ENCODE results near the gene MS4A15. TPM values are rescaled to one million over a fixed set of nuclear protein-coding genes. Genes with fewer than 3 reads are reported as not detected.

Gene MS4A15
- total and polyA plus RNA-seq, 10 donors, result not detected

DNA sequence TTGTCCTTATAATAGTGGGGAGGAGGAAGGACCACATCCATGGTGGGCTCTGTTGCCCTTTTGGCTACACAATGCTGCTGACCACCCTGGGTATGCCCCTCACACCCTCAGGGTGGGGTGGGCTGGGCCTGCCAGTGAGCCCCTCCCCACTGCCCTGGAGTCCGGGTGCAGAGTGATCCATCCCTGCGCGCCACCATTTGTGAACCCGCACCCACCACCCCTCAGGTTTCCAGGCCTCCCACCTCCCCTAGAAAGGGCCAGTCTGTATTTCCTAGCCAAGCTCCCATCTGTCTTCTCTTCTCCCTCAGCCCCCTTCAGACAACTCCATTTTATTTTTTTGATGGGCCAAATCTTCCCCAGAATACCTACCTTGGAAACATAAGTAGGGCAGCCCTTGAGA, 53.5 kb downstream of the MS4A15 start:
- Histone ChIP-seq H3K27ac (no peak overlapping the region), H3K9me3 (no peaks in the 10 kb centered on the region), H3K4me3 (no peak overlapping the region), H3K27me3 (replicated peaks in 1 of 7) (peaks cover 0 to 18% (median 0%) of the 10 kb centered on the region in 7 donors), H3K4me1 (peaks cover 0 to 7% (median 0%) of the 10 kb centered on the region in 6 donors), H3K36me3 (no peaks in the 10 kb centered on the region)
- intact Hi-C loops (cut with DNase I; ENCODE audit: low total_unique reads), result no loop called here
- DNase-seq, result no peak
- WGBS, 5 donors, result 93 to 100% (median 95%) methylated on average over 4 of the region's 4 CpGs
- TF ChIP-seq POLR2A (IDR thresholded peaks at IDR 0.05) (no peak), POLR2AphosphoS5 (IDR thresholded peaks at IDR 0.05) (no peak)
- TF ChIP-seq, protein P1, sequence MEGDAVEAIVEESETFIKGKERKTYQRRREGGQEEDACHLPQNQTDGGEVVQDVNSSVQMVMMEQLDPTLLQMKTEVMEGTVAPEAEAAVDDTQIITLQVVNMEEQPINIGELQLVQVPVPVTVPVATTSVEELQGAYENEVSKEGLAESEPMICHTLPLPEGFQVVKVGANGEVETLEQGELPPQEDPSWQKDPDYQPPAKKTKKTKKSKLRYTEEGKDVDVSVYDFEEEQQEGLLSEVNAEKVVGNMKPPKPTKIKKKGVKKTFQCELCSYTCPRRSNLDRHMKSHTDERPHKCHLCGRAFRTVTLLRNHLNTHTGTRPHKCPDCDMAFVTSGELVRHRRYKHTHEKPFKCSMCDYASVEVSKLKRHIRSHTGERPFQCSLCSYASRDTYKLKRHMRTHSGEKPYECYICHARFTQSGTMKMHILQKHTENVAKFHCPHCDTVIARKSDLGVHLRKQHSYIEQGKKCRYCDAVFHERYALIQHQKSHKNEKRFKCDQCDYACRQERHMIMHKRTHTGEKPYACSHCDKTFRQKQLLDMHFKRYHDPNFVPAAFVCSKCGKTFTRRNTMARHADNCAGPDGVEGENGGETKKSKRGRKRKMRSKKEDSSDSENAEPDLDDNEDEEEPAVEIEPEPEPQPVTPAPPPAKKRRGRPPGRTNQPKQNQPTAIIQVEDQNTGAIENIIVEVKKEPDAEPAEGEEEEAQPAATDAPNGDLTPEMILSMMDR (IDR thresholded peaks at IDR 0.05 in 8 of 11, conservative IDR thresholded peaks at IDR 0.05 in 3 of 11), result no peak

DNA sequence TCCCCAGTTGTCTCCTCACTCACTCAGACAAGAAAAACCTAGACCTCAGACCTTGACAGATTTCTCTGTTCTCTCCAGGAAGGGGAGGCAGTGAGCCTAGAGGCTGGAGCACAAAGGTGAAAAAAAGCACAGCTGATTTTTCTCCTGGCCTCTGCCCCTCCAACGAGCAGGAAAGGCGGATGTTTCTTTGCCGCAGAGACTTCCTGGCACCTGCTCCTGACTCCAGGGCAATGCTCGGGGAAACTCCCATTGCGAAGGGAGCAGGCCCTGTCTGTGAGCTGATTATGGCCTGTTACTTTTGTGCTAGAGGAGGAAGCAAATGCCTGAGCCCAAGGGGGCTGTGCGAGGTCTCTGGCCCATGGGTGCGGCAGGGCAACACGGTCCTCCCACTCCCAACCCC, 53.9 kb downstream of the MS4A15 start:
- Histone ChIP-seq H3K4me3 (no peak overlapping the region), H3K27me3 (replicated peaks in 1 of 7) (peaks cover 0 to 18% (median 0%) of the 10 kb centered on the region in 7 donors), H3K9me3 (no peaks in the 10 kb centered on the region), H3K4me1 (peaks cover 0 to 7% (median 0%) of the 10 kb centered on the region in 6 donors), H3K27ac (no peak overlapping the region), H3K36me3 (no peaks in the 10 kb centered on the region)
- TF ChIP-seq, protein P1 (IDR thresholded peaks at IDR 0.05 in 8 of 11, conservative IDR thresholded peaks at IDR 0.05 in 3 of 11), result no peak
- TF ChIP-seq POLR2A (IDR thresholded peaks at IDR 0.05) (no peak), POLR2AphosphoS5 (IDR thresholded peaks at IDR 0.05) (no peak)
- intact Hi-C loops (cut with DNase I; ENCODE audit: low total_unique reads), result no loop called here
- WGBS, 5 donors, result 12 to 23% (median 18%) methylated on average over 8 of the region's 8 CpGs
- no peak for DNase-seq

DNA sequence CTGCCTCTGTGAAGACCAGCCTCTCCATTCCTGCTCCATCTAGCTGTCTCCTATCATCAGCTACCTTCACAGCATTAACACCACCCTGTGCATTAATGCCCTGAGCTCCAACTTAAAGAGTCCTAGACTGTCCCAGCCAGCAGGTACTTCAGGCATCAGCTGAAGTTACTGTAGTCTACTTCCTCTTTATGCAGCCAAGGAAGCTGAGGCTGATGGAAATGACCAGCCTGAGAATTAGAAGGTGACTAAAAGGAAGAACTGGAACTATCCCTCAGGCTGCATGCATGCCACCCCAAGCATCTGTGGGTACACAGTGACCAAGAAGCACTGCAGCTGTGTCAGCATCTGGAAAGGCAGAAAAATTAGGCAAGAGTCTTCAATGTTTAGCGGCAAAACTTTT, 56.7 kb downstream of the MS4A15 start:
- H3K27me3 ChIP-seq (replicated peaks in 1 of 7), result peaks cover 0 to 18% (median 0%) of the 10 kb centered on the region in 7 donors
- no peak for DNase-seq
- no peaks in the 10 kb centered on the region for H3K36me3 ChIP-seq
- H3K4me1 ChIP-seq, result peaks cover 0 to 7% (median 0%) of the 10 kb centered on the region in 6 donors
- 85 to 93% (median 89%) methylated on average over 1 of the region's 1 CpG for WGBS, 5 donors
- no peak overlapping the region for H3K4me3 ChIP-seq
- intact Hi-C loops (cut with DNase I; ENCODE audit: low total_unique reads), result no loop called here
- TF ChIP-seq POLR2A (IDR thresholded peaks at IDR 0.05) (no peak), POLR2AphosphoS5 (IDR thresholded peaks at IDR 0.05) (no peak)
- TF ChIP-seq, protein P1 (IDR thresholded peaks at IDR 0.05 in 8 of 11, conservative IDR thresholded peaks at IDR 0.05 in 3 of 11), result no peak
- peaks cover 0 to 17% (median 15%) of the 10 kb centered on the region in 8 donors for H3K9me3 ChIP-seq
- H3K27ac ChIP-seq, result no peak overlapping the region

DNA sequence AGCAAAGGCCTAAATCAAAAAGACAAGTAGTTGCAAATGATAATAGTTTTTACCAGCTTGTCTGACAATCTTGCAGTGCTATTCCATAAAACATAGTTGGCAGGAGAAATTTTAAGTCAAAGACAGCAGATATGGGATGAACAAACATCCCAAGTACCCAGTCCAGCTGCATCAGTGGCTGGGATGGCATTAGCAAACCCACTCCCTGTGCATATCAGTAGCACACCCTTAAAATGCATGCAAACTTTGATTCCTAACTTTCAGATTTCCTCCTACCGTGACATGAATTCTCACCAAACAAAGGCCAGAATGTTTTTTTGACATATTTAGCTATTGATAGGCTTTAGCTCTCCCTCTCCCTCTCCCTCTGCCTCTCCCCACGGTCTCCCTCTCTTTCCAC, 57.4 kb downstream of the MS4A15 start:
- no peaks in the 10 kb centered on the region for H3K36me3 ChIP-seq
- peaks cover 0 to 17% (median 15%) of the 10 kb centered on the region in 8 donors for H3K9me3 ChIP-seq
- H3K4me3 ChIP-seq, result no peak overlapping the region
- no peak for DNase-seq
- no peak overlapping the region for H3K27ac ChIP-seq
- WGBS, 5 donors, result 82 to 94% (median 88%) methylated on average over 2 of the region's 2 CpGs
- intact Hi-C loops (cut with DNase I; ENCODE audit: low total_unique reads), result no loop called here
- H3K4me1 ChIP-seq, result peaks cover 0 to 7% (median 0%) of the 10 kb centered on the region in 6 donors
- TF ChIP-seq POLR2A (IDR thresholded peaks at IDR 0.05) (no peak), POLR2AphosphoS5 (IDR thresholded peaks at IDR 0.05) (no peak)
- TF ChIP-seq, protein P1 (IDR thresholded peaks at IDR 0.05 in 8 of 11, conservative IDR thresholded peaks at IDR 0.05 in 3 of 11), result no peak
- H3K27me3 ChIP-seq (replicated peaks in 1 of 7), result peaks cover 0 to 18% (median 0%) of the 10 kb centered on the region in 7 donors
